HepG2 (cell line): ENCODE results near the gene ZNF207.

Experiments
- CEBPB ChIP-seq: IDR thresholded peaks from 2 replicates; pipeline ENCODE4 v1.6.1; 2011; ENCODE audit warnings: low read depth, low read length, improper control_type of control experiment, borderline replicate concordance
- CTCF ChIP-seq: sonication (generic); formaldehyde crosslinking; IDR thresholded peaks from 2 replicates; pipeline ENCODE4 v1.5.0; 2020; ENCODE audit warnings: mild to moderate bottlenecking, missing genetic modification reagents, moderate library complexity
- USF2 ChIP-seq, 2 experiments: sonication (generic) in 1 of 2; formaldehyde crosslinking in 1 of 2; IDR thresholded peaks; 2 replicates each; pipeline versions ENCODE4 v1.5.1 to v1.6.1; 2011 to 2020; ENCODE audit warnings: borderline replicate concordance in 1 of 2, low read depth in 1 of 2, low read length in 1 of 2, mild to moderate bottlenecking in 1 of 2, missing genetic modification reagents in 1 of 2, moderate library complexity in 1 of 2
- ZNF510 ChIP-seq: sonication (generic); formaldehyde crosslinking; IDR thresholded peaks from 2 replicates; pipeline ENCODE4 v1.4.0; 2020; ENCODE audit warnings: low read depth, mild to moderate bottlenecking, missing genetic modification reagents
- ZNF639 ChIP-seq: conservative IDR thresholded peaks from 2 replicates; pipeline ENCODE4 v1.6.1; 2018; ENCODE audit warnings: missing genetic modification reagents

- TF ChIP-seq ZNF639 (no peak), USF2 (IDR thresholded peaks at IDR 0.05; ENCODE audit: low read depth, low read length) (no peak), USF2 (CRISPR knock-in tag; IDR thresholded peaks at IDR 0.05; ENCODE audit: borderline replicate concordance) (no peak), CTCF (CRISPR knock-in tag) (no peak), ZNF510 (CRISPR knock-in tag) (no peak), CEBPB (no peak)
Observed at GRCh38 chr17:32383926-32384434, 34.0 kb downstream of the ZNF207 start.
